Neuron (in vitro differentiated cells): ENCODE data around the gene GLIS1.

Experiments
- H2AFZ ChIP-seq: one replicate; pipeline ENCODE4 v1.6.1; 2013; ENCODE audit warnings: low read depth, mild to moderate bottlenecking, inconsistent platforms, low read length, moderate library complexity
- H3K27me3 ChIP-seq: one replicate; pipeline ENCODE4 v1.6.1; 2013; ENCODE audit warnings: low read length; ENCODE audit not compliant: insufficient read depth
- H3K36me3 ChIP-seq: one replicate; pipeline ENCODE4 v1.6.1; 2013; ENCODE audit warnings: low read length; ENCODE audit not compliant: insufficient read depth
- H3K4me1 ChIP-seq: one replicate; pipeline ENCODE4 v1.6.1; 2013; ENCODE audit warnings: low read length; ENCODE audit not compliant: insufficient read depth
- H3K4me3 ChIP-seq: 2 replicates; pipeline ENCODE4 v1.5.1; 2013; ENCODE audit warnings: mild to moderate bottlenecking, low read length, moderate library complexity
- H3K9me3 ChIP-seq: one replicate; pipeline ENCODE4 v1.6.1; 2013; ENCODE audit warnings: low read length

GLIS1 gene

DNA sequence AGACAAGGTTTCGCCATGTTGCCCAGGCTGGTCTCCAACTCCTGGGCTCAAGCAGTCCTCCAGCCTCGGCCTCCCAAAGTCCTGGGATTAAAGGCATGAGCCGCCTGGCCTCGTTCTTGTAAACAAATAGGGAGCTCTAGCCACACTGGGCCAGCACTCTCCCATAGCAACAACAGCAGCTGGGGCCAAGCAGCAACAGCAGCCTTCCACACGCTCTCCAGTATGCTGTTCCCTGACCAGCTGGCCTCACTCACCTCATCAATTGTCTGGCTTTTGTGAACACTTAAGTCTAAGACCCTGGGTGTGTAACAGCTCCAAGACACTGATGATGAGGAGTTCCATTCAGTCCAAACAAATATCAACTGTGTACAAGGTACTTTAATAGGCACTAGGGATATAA, 16.9 kb upstream of the GLIS1 start:
- no peaks in the 10 kb centered on the region for H3K4me1 ChIP-seq
- no peak overlapping the region for H2AFZ ChIP-seq
- no peaks in the 10 kb centered on the region for H3K9me3 ChIP-seq
- H3K4me3 ChIP-seq = no peak overlapping the region
- no peaks in the 10 kb centered on the region for H3K27me3 ChIP-seq
- H3K36me3 ChIP-seq = no peaks in the 10 kb centered on the region

- Histone ChIP-seq H3K4me3 (no peak overlapping the region), H3K36me3 (no peaks in the 10 kb centered on the region), H2AFZ (no peak overlapping the region), H3K4me1 (no peaks in the 10 kb centered on the region), H3K27me3 (peaks cover 2% of the 10 kb centered on the region), H3K9me3 (no peaks in the 10 kb centered on the region)
Observed at GRCh38 chr1:53754484-53755312, 15.7 kb upstream of the GLIS1 start.

GRCh38 chr1:53752281-53752680, 13.3 kb upstream of the GLIS1 start:
- Histone ChIP-seq H3K9me3 (peaks cover under 1% of the 10 kb centered on the region), H3K27me3 (peaks cover 2% of the 10 kb centered on the region), H3K36me3 (no peaks in the 10 kb centered on the region), H2AFZ (no peak overlapping the region), H3K4me3 (no peak overlapping the region), H3K4me1 (no peaks in the 10 kb centered on the region)

GRCh38 chr1:53747841-53748240, 8.9 kb upstream of the GLIS1 start:
- Histone ChIP-seq H3K36me3 (no peaks in the 10 kb centered on the region), H3K4me1 (no peaks in the 10 kb centered on the region), H3K27me3 (peaks cover 2% of the 10 kb centered on the region), H3K4me3 (no peak overlapping the region), H3K9me3 (peaks cover 4% of the 10 kb centered on the region), H2AFZ (no peak overlapping the region)

- Histone ChIP-seq H3K4me1 (peaks cover 4% of the 10 kb centered on the region), H3K4me3 (no peak overlapping the region), H3K9me3 (peaks cover 5% of the 10 kb centered on the region), H2AFZ (no peak overlapping the region), H3K27me3 (peaks cover 51% of the 10 kb centered on the region), H3K36me3 (no peaks in the 10 kb centered on the region)
Observed at GRCh38 chr1:53740621-53741105, 1.7 kb upstream of the GLIS1 start.

- H3K4me3 ChIP-seq = peak overlapping the region; percentile 46
- peak overlapping the region; percentile 87 for H2AFZ ChIP-seq
- H3K4me1 ChIP-seq = peaks cover 4% of the 10 kb centered on the region
- H3K36me3 ChIP-seq = no peaks in the 10 kb centered on the region
- H3K9me3 ChIP-seq = peaks cover 5% of the 10 kb centered on the region
- peaks cover 73% of the 10 kb centered on the region for H3K27me3 ChIP-seq
Observed at GRCh38 chr1:53738205-53739108, 507 bp downstream of the GLIS1 start.

GRCh38 chr1:53737648-53738204, 1.2 kb downstream of the GLIS1 start:
- Histone ChIP-seq H3K36me3 (no peaks in the 10 kb centered on the region), H3K4me1 (peaks cover 4% of the 10 kb centered on the region), H2AFZ (peak overlapping the region; percentile 87), H3K9me3 (peaks cover 1% of the 10 kb centered on the region), H3K27me3 (peaks cover 79% of the 10 kb centered on the region), H3K4me3 (no peak overlapping the region)

DNA sequence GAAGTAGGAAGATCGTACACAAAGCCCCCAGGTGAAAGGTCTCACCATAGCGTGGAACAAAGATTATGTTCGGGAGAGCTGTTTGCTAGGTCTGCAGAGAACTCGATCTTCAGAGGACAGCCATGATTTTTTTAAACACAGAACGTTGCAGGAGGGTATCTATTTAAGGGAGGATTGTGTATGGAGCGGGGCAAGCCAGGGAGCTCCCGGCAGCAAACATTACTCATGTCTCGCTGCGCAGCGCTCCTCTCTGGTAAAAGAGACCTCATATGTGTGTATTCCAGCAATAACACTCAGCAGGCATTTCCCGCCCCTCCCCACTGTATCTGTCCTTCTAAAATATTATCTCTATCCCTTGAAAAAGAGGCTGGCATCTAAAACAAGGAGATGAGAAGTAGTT, 2.7 kb downstream of the GLIS1 start:
- Histone ChIP-seq H3K4me1 (peaks cover 4% of the 10 kb centered on the region), H3K27me3 (peaks cover 91% of the 10 kb centered on the region), H3K9me3 (no peaks in the 10 kb centered on the region), H3K4me3 (no peak overlapping the region), H2AFZ (no peak overlapping the region), H3K36me3 (no peaks in the 10 kb centered on the region)

DNA sequence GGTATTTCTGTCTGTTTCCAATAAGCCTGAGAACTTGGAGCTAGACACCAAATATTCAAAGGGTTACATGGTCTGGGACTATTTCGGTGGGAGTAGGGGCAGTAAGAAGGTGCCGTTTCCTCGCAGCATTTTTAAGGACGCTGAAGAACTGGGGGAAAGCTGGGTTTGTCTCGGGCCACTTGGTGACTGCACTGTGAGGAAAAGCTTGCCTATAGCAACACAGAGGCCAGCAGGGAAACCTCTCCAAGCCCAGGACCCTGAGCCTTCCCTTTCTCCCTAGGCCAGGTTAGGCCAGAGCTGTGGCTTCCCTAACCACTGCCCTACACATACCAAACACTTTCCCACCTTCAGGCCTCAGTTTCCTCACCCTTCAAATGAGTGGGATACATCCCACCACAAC, 3.3 kb downstream of the GLIS1 start:
- H3K9me3 ChIP-seq = no peaks in the 10 kb centered on the region
- no peaks in the 10 kb centered on the region for H3K36me3 ChIP-seq
- H3K4me1 ChIP-seq = peaks cover 4% of the 10 kb centered on the region
- H3K27me3 ChIP-seq = peaks cover 93% of the 10 kb centered on the region
- H2AFZ ChIP-seq = no peak overlapping the region
- H3K4me3 ChIP-seq = no peak overlapping the region

DNA sequence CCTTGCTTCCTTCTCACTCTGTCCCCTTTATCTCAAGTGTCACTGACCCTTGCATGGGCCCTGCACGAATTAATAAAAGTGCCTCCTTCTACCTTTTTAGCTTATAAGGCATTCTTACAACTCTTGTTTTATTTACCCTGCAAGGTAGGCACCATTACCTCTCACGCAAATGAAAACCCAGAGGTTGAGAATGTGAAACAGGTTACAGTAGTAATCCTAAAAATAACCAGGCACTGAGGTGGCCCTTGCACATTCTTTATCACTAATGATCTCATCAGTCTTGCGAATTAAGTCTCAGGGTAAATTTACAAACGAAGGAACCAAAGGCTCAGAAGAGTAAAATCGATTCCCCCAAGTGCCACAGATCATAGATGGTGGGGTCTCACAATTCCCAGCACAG, 3.7 kb downstream of the GLIS1 start:
- peaks cover 4% of the 10 kb centered on the region for H3K4me1 ChIP-seq
- H3K9me3 ChIP-seq = no peaks in the 10 kb centered on the region
- no peak overlapping the region for H2AFZ ChIP-seq
- H3K27me3 ChIP-seq = peaks cover 93% of the 10 kb centered on the region
- no peaks in the 10 kb centered on the region for H3K36me3 ChIP-seq
- H3K4me3 ChIP-seq = no peak overlapping the region

DNA sequence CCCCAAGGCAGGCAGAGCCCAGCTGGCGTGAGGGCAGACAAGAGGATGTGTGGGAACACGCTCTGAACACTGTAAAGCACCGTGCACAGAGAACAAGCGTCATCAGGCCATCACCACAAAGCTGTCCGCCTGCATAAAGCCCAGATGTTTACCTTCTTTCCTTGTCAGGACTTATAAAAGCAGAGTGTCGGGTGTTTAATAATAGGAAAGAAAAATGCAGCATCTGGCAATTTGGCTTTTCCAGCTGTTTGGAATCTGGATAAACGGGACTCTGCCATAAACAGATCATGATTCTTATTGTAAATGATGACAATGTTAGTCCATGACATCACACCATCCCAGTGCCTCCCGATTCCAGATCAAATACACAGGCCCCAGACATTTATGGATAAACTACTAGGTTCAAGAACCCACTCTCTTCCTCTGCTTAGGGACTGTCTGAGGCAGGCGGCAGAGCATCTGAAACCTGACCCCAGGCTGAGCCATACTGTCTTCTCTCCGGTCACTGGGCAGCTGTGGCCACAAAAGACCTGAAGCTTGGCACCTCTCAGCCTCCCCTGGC, 4.2 kb downstream of the GLIS1 start:
- H3K4me3 ChIP-seq = no peak overlapping the region
- H3K36me3 ChIP-seq = no peaks in the 10 kb centered on the region
- no peaks in the 10 kb centered on the region for H3K9me3 ChIP-seq
- H3K4me1 ChIP-seq = peaks cover 4% of the 10 kb centered on the region
- peaks cover 89% of the 10 kb centered on the region for H3K27me3 ChIP-seq
- H2AFZ ChIP-seq = no peak overlapping the region

DNA sequence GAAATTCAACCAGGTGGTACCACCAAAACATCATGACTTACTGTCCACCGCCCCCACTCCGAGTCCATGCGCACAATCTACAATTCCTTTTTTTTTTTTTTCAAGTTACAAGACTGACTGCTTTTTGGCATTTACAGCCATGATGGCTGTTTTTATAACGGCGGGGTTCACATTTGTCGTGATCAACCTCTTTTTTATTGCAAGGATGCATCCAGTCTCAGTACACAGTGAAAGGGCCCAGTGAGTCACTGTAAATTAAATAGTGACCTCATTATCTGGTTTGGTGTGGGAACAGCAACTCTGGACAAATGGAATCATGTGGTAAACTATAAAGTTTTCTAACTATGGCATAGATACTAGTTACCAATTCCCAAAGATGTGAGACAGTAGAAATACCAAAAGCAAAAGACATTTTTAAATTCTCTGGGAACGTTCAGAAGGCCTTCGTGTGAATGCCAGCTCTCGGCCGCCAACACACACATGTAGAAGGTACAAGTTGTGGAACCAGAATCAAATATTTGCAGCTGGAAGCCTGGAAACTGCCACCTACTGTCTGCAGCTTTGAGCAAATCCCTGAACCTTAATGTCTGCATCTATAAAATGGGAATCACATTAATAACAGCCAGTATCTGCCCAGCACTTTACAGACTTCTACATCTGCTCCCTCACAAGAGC, 4.9 kb downstream of the GLIS1 start:
- H3K4me1 ChIP-seq = peaks cover 4% of the 10 kb centered on the region
- H3K36me3 ChIP-seq = no peaks in the 10 kb centered on the region
- H3K27me3 ChIP-seq = peaks cover 83% of the 10 kb centered on the region
- no peak overlapping the region for H3K4me3 ChIP-seq
- no peaks in the 10 kb centered on the region for H3K9me3 ChIP-seq
- H2AFZ ChIP-seq = no peak overlapping the region
